Lung (tissue), 12 donors: ENCODE results near the gene TRABD2B. TPM values are rescaled to one million over a fixed set of nuclear protein-coding genes. Genes with fewer than 3 reads are reported as not detected.
A peak's percentile ranks its signal among the peaks of the same experiment; 100 is the strongest.

ENCODE experiments used
- ATAC-seq: fragments of 200-7000 bp; cut with Tn5 transposase; one replicate; pipeline ENCODE4 v1.9.1; 2020; ENCODE audit warnings: moderate number of reproducible peaks; ENCODE audit not compliant: insufficient read depth, low FRiP score
- DNase-seq, 3 donors: peaks; one replicate each; pipeline ENCODE4 v3.0.0-alpha.2; 2013 to 2017
- H3K27ac ChIP-seq, 2 donors: one replicate each; pipeline ENCODE4 v1.5.1; 2013; ENCODE audit warnings: mild to moderate bottlenecking in 2 of 2, moderate library complexity in 2 of 2, control low read depth in 1 of 2, inconsistent platforms in 1 of 2, low read depth in 1 of 2, low read length in 1 of 2
- H3K27me3 ChIP-seq, 3 donors: one replicate each; pipeline ENCODE4 v1.5.1; 2013; ENCODE audit warnings: low read length in 2 of 3; ENCODE audit not compliant: control insufficient read depth in 3 of 3, insufficient read depth in 3 of 3
- H3K36me3 ChIP-seq, 4 donors: one replicate each; pipeline ENCODE4 v1.5.1; 2013; ENCODE audit warnings: low read length in 4 of 4, mild to moderate bottlenecking in 1 of 4, moderate library complexity in 1 of 4; ENCODE audit not compliant: control insufficient read depth in 4 of 4, insufficient read depth in 4 of 4
- H3K4me1 ChIP-seq, 5 donors: one replicate each; pipeline ENCODE4 v1.5.1; 2013; ENCODE audit warnings: low read length in 5 of 5, mild to moderate bottlenecking in 2 of 5, moderate library complexity in 1 of 5; ENCODE audit not compliant: control insufficient read depth in 5 of 5, insufficient read depth in 5 of 5
- H3K4me3 ChIP-seq: one replicate; pipeline ENCODE4 v1.5.1; 2013; ENCODE audit warnings: mild to moderate bottlenecking, control low read depth, moderate library complexity
- H3K9ac ChIP-seq, 2 donors: one replicate each; pipeline ENCODE4 v1.5.1; 2013; ENCODE audit warnings: low read length in 2 of 2, control low read depth in 1 of 2; ENCODE audit not compliant: insufficient read depth in 1 of 2
- H3K9me3 ChIP-seq, 4 donors: one replicate each; pipeline ENCODE4 v1.5.1; 2013; ENCODE audit warnings: low read length in 3 of 4, mild to moderate bottlenecking in 1 of 4, moderate library complexity in 1 of 4; ENCODE audit not compliant: control insufficient read depth in 4 of 4, insufficient read depth in 3 of 4
- WGBS, 2 donors: extraction: QIAGEN DNeasy Blood & Tissue Kit; methylation state at CpG; one replicate each; pipeline ENCODE4 v1.1.7; 2013; 5-methylcytosine and 5-hydroxymethylcytosine counted together
- polyA plus RNA-seq, 2 donors: library from polyadenylated mRNA; stranded (reverse); fragments of 200-250 nt; gene quantifications; one replicate each; pipeline ENCODE4 v1.2.1, GENCODE V29; 2013
- total RNA-seq, 2 donors: library from RNA; depleted of rRNA in 1 of 2; stranded (reverse); fragments of >200 nt in 1 of 2; gene quantifications; one replicate each; pipeline ENCODE4 v1.2.1, GENCODE V29; 2014 to 2021
- TF ChIP-seq, protein P1 (sequence below): IDR thresholded peaks from 2 replicates; pipeline ENCODE4 v1.5.1; 2012; ENCODE audit warnings: mild to moderate bottlenecking; ENCODE audit errors: control extremely low read depth, extremely low read depth
- donor health status: control.
- donor health status: control.
- donor health status: Bipolar disorder and iron deficiency.
- donor health status: healthy.
- donor health status: DM: yes; HTN: yes; CAD: no.

The TRABD2B gene
- total and polyA plus RNA-seq, 4 donors = 0.37 to 1.9 (median 0.64) TPM

DNA sequence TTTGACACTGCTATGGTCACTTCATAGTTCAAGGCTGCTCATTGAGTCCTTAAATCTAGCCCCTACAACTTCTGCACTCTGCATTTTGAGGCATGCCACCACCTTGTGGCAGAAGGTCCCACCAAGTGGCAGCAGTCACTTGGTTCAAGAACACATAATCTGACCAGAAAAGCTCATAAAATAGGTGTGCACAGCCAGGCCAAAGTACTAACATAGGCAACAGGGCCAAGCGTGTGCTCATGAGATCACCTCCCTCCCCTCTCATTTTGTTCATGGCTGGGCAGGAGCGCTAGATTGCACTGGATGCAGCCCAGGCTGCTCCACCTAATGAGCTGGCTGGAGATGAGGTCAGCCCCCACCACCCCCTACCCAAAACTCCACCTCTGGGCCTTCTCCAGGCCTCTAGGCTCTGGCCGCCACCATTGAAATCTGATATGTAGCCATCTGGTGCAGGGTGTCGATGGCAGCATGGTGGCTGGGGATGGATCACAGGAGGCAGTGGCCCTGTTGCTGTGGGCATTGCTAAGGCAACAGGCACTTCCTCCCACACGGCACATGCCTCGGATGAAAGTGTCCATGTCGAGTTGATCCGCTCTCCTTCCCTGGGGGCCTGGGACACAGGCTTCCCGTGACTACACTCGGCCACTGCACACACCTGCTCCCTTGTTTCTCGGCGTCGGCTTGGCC, 193.2 kb downstream of the TRABD2B start:
- no peaks in the 10 kb centered on the region for H3K36me3 ChIP-seq
- TF ChIP-seq, protein P1, sequence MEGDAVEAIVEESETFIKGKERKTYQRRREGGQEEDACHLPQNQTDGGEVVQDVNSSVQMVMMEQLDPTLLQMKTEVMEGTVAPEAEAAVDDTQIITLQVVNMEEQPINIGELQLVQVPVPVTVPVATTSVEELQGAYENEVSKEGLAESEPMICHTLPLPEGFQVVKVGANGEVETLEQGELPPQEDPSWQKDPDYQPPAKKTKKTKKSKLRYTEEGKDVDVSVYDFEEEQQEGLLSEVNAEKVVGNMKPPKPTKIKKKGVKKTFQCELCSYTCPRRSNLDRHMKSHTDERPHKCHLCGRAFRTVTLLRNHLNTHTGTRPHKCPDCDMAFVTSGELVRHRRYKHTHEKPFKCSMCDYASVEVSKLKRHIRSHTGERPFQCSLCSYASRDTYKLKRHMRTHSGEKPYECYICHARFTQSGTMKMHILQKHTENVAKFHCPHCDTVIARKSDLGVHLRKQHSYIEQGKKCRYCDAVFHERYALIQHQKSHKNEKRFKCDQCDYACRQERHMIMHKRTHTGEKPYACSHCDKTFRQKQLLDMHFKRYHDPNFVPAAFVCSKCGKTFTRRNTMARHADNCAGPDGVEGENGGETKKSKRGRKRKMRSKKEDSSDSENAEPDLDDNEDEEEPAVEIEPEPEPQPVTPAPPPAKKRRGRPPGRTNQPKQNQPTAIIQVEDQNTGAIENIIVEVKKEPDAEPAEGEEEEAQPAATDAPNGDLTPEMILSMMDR = no peak
- H3K9ac ChIP-seq = no peak overlapping the region
- no peaks in the 10 kb centered on the region for H3K27me3 ChIP-seq
- 85 to 88% methylated on average over 13 of the region's 13 CpGs for WGBS, 2 donors
- no peaks in the 10 kb centered on the region for H3K9me3 ChIP-seq
- peaks cover 0 to 32% (median 6%) of the 10 kb centered on the region in 5 donors for H3K4me1 ChIP-seq
- no peak for ATAC-seq
- H3K4me3 ChIP-seq = no peak overlapping the region
- H3K27ac ChIP-seq = no peak overlapping the region
- DNase-seq = peak; percentile 90 to 92 (median 91)

DNA sequence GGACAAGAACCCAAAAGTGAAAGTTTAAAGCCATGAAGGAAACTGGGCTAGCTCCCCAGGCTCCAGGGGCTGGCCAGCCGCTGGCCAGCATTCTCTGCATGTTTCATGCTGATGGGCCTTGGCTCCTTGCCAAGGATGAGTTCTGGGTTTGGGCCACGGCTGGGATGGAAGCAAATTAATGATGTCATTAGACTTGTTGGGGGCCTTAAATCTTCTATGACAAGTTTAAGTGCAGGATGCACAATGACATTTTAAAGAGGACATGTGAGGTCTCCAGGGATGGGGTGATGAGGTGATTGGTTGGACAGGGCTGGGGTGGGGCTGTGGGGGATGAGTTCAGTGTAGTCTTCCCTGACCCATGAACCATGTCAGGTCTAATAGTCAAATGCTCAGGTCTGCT, 199.6 kb downstream of the TRABD2B start:
- Histone ChIP-seq H3K27ac (no peak overlapping the region), H3K9me3 (no peaks in the 10 kb centered on the region), H3K4me1 (no peaks in the 10 kb centered on the region), H3K36me3 (no peaks in the 10 kb centered on the region), H3K27me3 (no peaks in the 10 kb centered on the region), H3K9ac (no peak overlapping the region), H3K4me3 (no peak overlapping the region)
- no peak for ATAC-seq
- 47 to 65% methylated on average over 2 of the region's 2 CpGs for WGBS, 2 donors
- TF ChIP-seq, protein P1 = no peak
- DNase-seq = peak in 2 of 3 donors; percentile 36 to 50

DNA sequence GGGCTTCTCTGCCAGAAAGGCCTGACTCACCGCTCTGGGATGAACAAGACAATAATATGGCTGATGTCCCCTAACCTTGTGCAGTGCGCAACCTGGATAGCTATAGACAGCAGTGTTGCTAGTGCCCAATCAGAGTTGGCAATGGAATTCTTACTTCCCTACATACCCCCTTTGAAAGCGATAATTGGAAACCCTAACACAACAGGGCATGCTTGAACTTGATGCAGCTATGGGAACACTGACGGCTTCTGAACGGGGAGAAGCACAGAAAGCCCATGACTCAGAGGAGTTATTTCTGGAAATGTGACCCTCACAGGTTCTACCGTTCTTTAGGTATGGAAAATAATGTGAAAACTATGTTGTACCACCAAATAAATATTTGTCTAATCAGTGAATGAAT, 200.6 kb downstream of the TRABD2B start:
- no peak for DNase-seq
- no peaks in the 10 kb centered on the region for H3K9me3 ChIP-seq

More for the DNA sequence above, 200.6 kb downstream of the TRABD2B start:
- WGBS, 2 donors = 91 to 95% methylated on average over 6 of the region's 6 CpGs
- Histone ChIP-seq H3K9ac (no peak overlapping the region), H3K27ac (no peak overlapping the region), H3K27me3 (no peaks in the 10 kb centered on the region), H3K36me3 (no peaks in the 10 kb centered on the region), H3K4me1 (no peaks in the 10 kb centered on the region), H3K4me3 (no peak overlapping the region)
- TF ChIP-seq, protein P1 = no peak
- no peak for ATAC-seq
